ENCODE results near the gene DUSP5.

DNA sequence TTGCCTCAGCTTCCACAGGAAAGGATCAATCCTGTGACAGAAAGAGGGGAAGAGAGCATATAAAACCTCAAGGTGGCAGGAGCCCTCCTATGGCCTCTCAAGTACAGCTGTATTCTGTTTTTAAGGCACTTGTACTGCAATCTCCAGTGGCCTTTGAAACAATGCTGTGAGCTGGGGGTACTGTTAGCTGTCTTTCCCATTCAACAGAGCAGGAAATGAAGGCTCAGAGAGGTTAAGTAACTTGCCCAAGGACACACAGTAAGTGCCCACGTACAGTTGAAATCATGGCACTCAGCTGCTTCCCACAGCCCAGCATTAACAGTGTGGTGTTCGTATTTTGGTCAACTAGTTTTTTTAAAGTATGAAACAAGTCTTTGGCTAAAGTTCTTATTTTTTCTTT lies 34.0 kb downstream of the DUSP5 start:
- TF ChIP-seq ZSCAN16 (tag by site-specific recombination; IDR thresholded peaks at IDR 0.05) (no peak), YY1 (tag by site-specific recombination; IDR thresholded peaks at IDR 0.05) (no peak), GFI1B (tag by site-specific recombination; IDR thresholded peaks at IDR 0.05) (no peak), ZNF670 (tag by site-specific recombination; IDR thresholded peaks at IDR 0.05; ENCODE audit: low read depth) (no peak), CTCF (tag by site-specific recombination; IDR thresholded peaks at IDR 0.05) (no peak), PBX3 (CRISPR knock-in tag; IDR thresholded peaks at IDR 0.05) (no peak), ZBTB1 (tag by site-specific recombination; IDR thresholded peaks at IDR 0.05) (no peak), TRIM28 (IDR thresholded peaks at IDR 0.05; ENCODE audit: borderline replicate concordance, low read length) (no peak), ZNF155 (tag by site-specific recombination; IDR thresholded peaks at IDR 0.05) (no peak), ZNF2 (tag by site-specific recombination; IDR thresholded peaks at IDR 0.05) (no peak), ZNF529 (tag by site-specific recombination; IDR thresholded peaks at IDR 0.05; ENCODE audit: insufficient replicate concordance) (no peak), ZNF19 (tag by site-specific recombination; IDR thresholded peaks at IDR 0.05; ENCODE audit: low read depth) (no peak)
- TF ChIP-seq, protein P1, sequence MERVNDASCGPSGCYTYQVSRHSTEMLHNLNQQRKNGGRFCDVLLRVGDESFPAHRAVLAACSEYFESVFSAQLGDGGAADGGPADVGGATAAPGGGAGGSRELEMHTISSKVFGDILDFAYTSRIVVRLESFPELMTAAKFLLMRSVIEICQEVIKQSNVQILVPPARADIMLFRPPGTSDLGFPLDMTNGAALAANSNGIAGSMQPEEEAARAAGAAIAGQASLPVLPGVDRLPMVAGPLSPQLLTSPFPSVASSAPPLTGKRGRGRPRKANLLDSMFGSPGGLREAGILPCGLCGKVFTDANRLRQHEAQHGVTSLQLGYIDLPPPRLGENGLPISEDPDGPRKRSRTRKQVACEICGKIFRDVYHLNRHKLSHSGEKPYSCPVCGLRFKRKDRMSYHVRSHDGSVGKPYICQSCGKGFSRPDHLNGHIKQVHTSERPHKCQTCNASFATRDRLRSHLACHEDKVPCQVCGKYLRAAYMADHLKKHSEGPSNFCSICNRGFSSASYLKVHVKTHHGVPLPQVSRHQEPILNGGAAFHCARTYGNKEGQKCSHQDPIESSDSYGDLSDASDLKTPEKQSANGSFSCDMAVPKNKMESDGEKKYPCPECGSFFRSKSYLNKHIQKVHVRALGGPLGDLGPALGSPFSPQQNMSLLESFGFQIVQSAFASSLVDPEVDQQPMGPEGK (tag by site-specific recombination; IDR thresholded peaks at IDR 0.05): no peak
